SK-N-SH (cell line): ENCODE measurements around the gene MIPOL1. TPM values are rescaled to one million over a fixed set of nuclear protein-coding genes. Genes with fewer than 3 reads are reported as not detected.

Experiments
- CTCF ChIA-PET: fragments of 300-600, 350-600 bp; formaldehyde crosslinking; extraction: SDS; loops from one replicate; lab custom pipeline; 2021; lab: Yijun Ruan, JAX
- POLR2A ChIA-PET: fragments of 350-600 bp; sonication (Branson Sonifier 250); formaldehyde crosslinking; extraction: SDS; loops from one replicate; lab custom pipeline; 2020; ENCODE audit warnings: antibody characterized with exemption, inconsistent platforms; lab: Yijun Ruan, JAX
- DNase-seq: peaks from one replicate; pipeline ENCODE4 v3.0.0; 2012
- H2AFZ ChIP-seq: fragments of 200-600 bp; sonication (generic); 2 replicates; pipeline ENCODE4 v1.8.1; 2016; ENCODE audit warnings: antibody characterized with exemption, mild to moderate bottlenecking, low read depth
- H3F3A ChIP-seq: fragments of 200-600 bp; sonication (generic); replicated peaks from 2 replicates; pipeline ENCODE3; 2016; ENCODE audit warnings: antibody characterized with exemption, mild to moderate bottlenecking; ENCODE audit not compliant: insufficient read depth
- H3K27ac ChIP-seq, 2 experiments: fragments of 200-500 bp in 1 of 2; fragments of 200-600 bp in 1 of 2; sonication (Bioruptor generic) in 1 of 2; sonication (generic), shearing (Covaris generic) in 1 of 2; 2 replicates each; pipeline versions ENCODE4 v1.5.1 to v1.6.1; 2014 to 2016; ENCODE audit warnings: low read depth in 2 of 2, inconsistent platforms in 1 of 2, low read length in 1 of 2, mild to moderate bottlenecking in 1 of 2, mixed read lengths in 1 of 2
- H3K27me3 ChIP-seq: fragments of 200-600 bp; sonication (generic), shearing (Covaris generic); 2 replicates; pipeline ENCODE4 v1.6.1; 2016; ENCODE audit warnings: mixed run types; ENCODE audit not compliant: insufficient read depth
- H3K36me3 ChIP-seq, 2 experiments: fragments of 200-500 bp in 1 of 2; fragments of 200-600 bp in 1 of 2; sonication (Bioruptor generic) in 1 of 2; sonication (generic) in 1 of 2; replicated peaks in 1 of 2; 2 replicates each; pipeline versions ENCODE3 to v1.5.1; 2014 to 2016; ENCODE audit warnings: low read length in 1 of 2, mild to moderate bottlenecking in 1 of 2; ENCODE audit not compliant: insufficient read depth in 2 of 2, control insufficient read depth in 1 of 2
- H3K4me1 ChIP-seq, 2 experiments: fragments of 200-500 bp in 1 of 2; fragments of 200-600 bp in 1 of 2; sonication (Bioruptor generic) in 1 of 2; sonication (generic), shearing (Covaris generic) in 1 of 2; 2 replicates each; pipeline versions ENCODE4 v1.5.1 to v1.6.1; 2014 to 2016; ENCODE audit warnings: low read depth in 1 of 2, low read length in 1 of 2, mixed run types in 1 of 2; ENCODE audit not compliant: insufficient read depth in 2 of 2, control insufficient read depth in 1 of 2
- H3K4me2 ChIP-seq: fragments of 200-600 bp; sonication (generic), shearing (Covaris generic); 2 replicates; pipeline ENCODE4 v1.6.1; 2017; ENCODE audit warnings: mixed run types
- H3K4me3 ChIP-seq, 2 experiments: fragments of 200-500 bp in 1 of 2; fragments of 200-600 bp in 1 of 2; sonication (Bioruptor generic) in 1 of 2; sonication (generic), shearing (Covaris generic) in 1 of 2; 2 replicates each; pipeline versions ENCODE4 v1.5.1 to v1.8.1; 2014 to 2016; ENCODE audit warnings: low read depth in 2 of 2, inconsistent platforms in 1 of 2, low read length in 1 of 2, mild to moderate bottlenecking in 1 of 2, mixed read lengths in 1 of 2, moderate library complexity in 1 of 2
- H3K79me2 ChIP-seq: fragments of 200-600 bp; sonication (generic); 2 replicates; pipeline ENCODE4 v1.8.1; 2017; ENCODE audit warnings: mild to moderate bottlenecking; ENCODE audit not compliant: insufficient read depth
- H3K9ac ChIP-seq: fragments of 200-600 bp; sonication (generic); 2 replicates; pipeline ENCODE4 v1.6.1; 2017; ENCODE audit warnings: mixed run types
- H3K9me2 ChIP-seq: fragments of 200-600 bp; sonication (generic); 2 replicates; pipeline ENCODE4 v1.6.1; 2017; ENCODE audit warnings: mixed run types
- H3K9me3 ChIP-seq: fragments of 200-600 bp; sonication (generic); 2 replicates; pipeline ENCODE4 v1.6.1; 2017; ENCODE audit warnings: mixed run types, mild to moderate bottlenecking, moderate library complexity
- H4K20me1 ChIP-seq: fragments of 200-600 bp; sonication (generic); 2 replicates; pipeline ENCODE4 v1.6.1; 2017; ENCODE audit warnings: mild to moderate bottlenecking, mixed run types; ENCODE audit not compliant: insufficient read depth
- CHD2 ChIP-seq: fragments of 150-350 bp; IDR thresholded peaks from 2 replicates; pipeline ENCODE4 v1.6.1; 2018; ENCODE audit warnings: low read length; ENCODE audit not compliant: partially characterized antibody
- ELF1 ChIP-seq: IDR thresholded peaks from 2 replicates; pipeline ENCODE4 v1.4.0; 2012
- EP300 ChIP-seq, 2 experiments: IDR thresholded peaks; 2 replicates each; pipeline versions ENCODE4 v1.4.0 to v1.6.1; 2012; ENCODE audit warnings: borderline replicate concordance in 1 of 2, low read depth in 1 of 2, low read length in 1 of 2
- MXI1 ChIP-seq: IDR thresholded peaks from 2 replicates; pipeline ENCODE4 v1.6.1; 2012; ENCODE audit warnings: mild to moderate bottlenecking, low read depth, low read length, improper control_type of control experiment
- RCOR1 ChIP-seq: fragments of 150-350 bp; IDR thresholded peaks from 2 replicates; pipeline ENCODE4 v1.6.1; 2017; ENCODE audit warnings: antibody characterized with exemption, low read length
- SIN3A ChIP-seq: IDR thresholded peaks from 2 replicates; pipeline ENCODE4 v1.6.1; 2012; ENCODE audit warnings: low read depth, mild to moderate bottlenecking, low read length, moderate library complexity, borderline replicate concordance
- SMC3 ChIP-seq: IDR thresholded peaks from 2 replicates; pipeline ENCODE4 v1.6.1; 2012; ENCODE audit warnings: low read depth, low read length, improper control_type of control experiment
- TAF1 ChIP-seq: IDR thresholded peaks from 2 replicates; pipeline ENCODE4 v1.6.1; 2012; ENCODE audit warnings: low read depth, mild to moderate bottlenecking, low read length, moderate library complexity, borderline replicate concordance
- TEAD4 ChIP-seq: IDR thresholded peaks from 2 replicates; pipeline ENCODE4 v1.4.0; 2012; ENCODE audit warnings: mild to moderate bottlenecking, borderline replicate concordance; ENCODE audit not compliant: insufficient read depth
- WGBS: methylation state at CpG from one replicate; pipeline ENCODE4 v1.1.6; 2017; ENCODE audit warnings: low lambda C conversion rate; 5-methylcytosine and 5-hydroxymethylcytosine counted together
- polyA plus RNA-seq, 3 experiments: library from polyadenylated mRNA; depleted of rRNA; stranded (reverse); fragments of >200 nt; gene quantifications; 2 replicates each; pipeline ENCODE4 v1.2.3, GENCODE V29; 2012
- TF ChIP-seq, protein P1 (sequence below): IDR thresholded peaks from 2 replicates; pipeline ENCODE4 v1.4.0; 2012; ENCODE audit warnings: low read depth, borderline replicate concordance
- TF ChIP-seq, protein P2 (sequence below): IDR thresholded peaks from 2 replicates; pipeline ENCODE4 v1.4.0; 2012; ENCODE audit warnings: low read depth, borderline replicate concordance
- TF ChIP-seq, protein P3 (sequence below): fragments of 150-350 bp; IDR thresholded peaks from 2 replicates; pipeline ENCODE4 v1.6.1; 2016; ENCODE audit warnings: mild to moderate bottlenecking, low read depth, low read length

MIPOL1 gene
- polyA plus RNA-seq, 1 of the 3 experiments (the other 2 are of a cell fraction): 0.23 TPM

DNA sequence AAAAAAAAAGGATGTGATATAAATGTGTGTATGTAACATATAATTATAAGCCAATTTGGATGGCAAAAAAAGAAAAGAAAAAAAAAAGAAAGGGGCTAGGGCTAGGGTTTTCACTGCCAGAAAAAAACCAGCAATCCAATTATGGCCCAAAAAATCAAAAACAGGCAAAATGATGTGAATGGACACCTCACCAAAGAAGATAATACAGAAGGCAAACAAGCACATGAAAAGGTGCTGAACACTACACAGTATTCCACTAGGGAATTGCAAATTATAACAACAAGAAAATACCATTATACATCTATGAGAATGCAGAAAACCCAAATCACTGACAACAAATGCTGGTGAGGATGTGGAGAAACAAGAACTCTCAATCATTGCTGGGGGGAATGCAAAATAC is 12.1 kb upstream of the MIPOL1 start:
- POLR2A ChIA-PET: no interaction called here

DNA sequence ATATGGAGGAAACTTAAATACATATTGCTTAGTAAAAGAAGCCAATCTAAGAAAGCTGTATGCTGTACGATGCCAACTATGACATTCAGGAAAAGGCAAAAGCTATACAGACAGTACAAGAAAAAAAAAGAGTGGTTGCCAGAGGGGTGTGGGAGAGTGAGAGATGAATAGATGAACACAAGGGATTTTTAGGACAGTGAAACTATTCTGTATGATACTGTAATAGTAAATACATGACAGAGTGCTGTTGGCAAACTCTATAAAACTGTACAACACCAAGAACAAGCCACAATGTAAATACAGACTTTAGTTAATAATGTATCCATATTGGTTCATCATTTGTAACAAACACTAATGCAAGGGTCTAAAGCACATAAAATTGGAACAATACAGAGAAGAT is 10.9 kb upstream of the MIPOL1 start:
- 11% methylated on average over 1 of the region's 1 CpG for WGBS
- H3K27ac ChIP-seq: no peak overlapping the region
- H4K20me1 ChIP-seq: no peaks in the 10 kb centered on the region
- ChIA-PET CTCF (no interaction called here), POLR2A (no interaction called here)
- H3K9ac ChIP-seq: no peak overlapping the region
- no peak overlapping the region for H3K4me3 ChIP-seq
- H3K79me2 ChIP-seq: no peaks in the 10 kb centered on the region
- DNase-seq: no peak
- H3K9me3 ChIP-seq: no peaks in the 10 kb centered on the region
- no peak overlapping the region for H2AFZ ChIP-seq
- H3K4me1 ChIP-seq: no peaks in the 10 kb centered on the region
- no peaks in the 10 kb centered on the region for H3K36me3 ChIP-seq
- H3F3A ChIP-seq: no peaks in the 10 kb centered on the region
- no peaks in the 10 kb centered on the region for H3K27me3 ChIP-seq
- no peak overlapping the region for H3K4me2 ChIP-seq
- TF ChIP-seq EP300 (IDR thresholded peaks at IDR 0.05; ENCODE audit: borderline replicate concordance in 1 of 2, low read depth in 1 of 2, low read length in 1 of 2) (no peak), MXI1 (no peak)
- H3K9me2 ChIP-seq: no peaks in the 10 kb centered on the region

More for the DNA sequence above, 12.1 kb upstream of the MIPOL1 start:
- Histone ChIP-seq H2AFZ (no peak overlapping the region), H3K4me3 (no peak overlapping the region), H3K9ac (no peak overlapping the region), H3K36me3 (no peaks in the 10 kb centered on the region), H3K27me3 (no peaks in the 10 kb centered on the region), H3K27ac (no peak overlapping the region), H3F3A (no peaks in the 10 kb centered on the region), H3K79me2 (no peaks in the 10 kb centered on the region), H3K4me2 (no peak overlapping the region), H3K9me2 (no peaks in the 10 kb centered on the region), H3K4me1 (no peaks in the 10 kb centered on the region), H3K9me3 (no peaks in the 10 kb centered on the region), H4K20me1 (no peaks in the 10 kb centered on the region)
- CTCF ChIA-PET: no interaction called here
- DNase-seq: no peak
- TF ChIP-seq, protein P1, sequence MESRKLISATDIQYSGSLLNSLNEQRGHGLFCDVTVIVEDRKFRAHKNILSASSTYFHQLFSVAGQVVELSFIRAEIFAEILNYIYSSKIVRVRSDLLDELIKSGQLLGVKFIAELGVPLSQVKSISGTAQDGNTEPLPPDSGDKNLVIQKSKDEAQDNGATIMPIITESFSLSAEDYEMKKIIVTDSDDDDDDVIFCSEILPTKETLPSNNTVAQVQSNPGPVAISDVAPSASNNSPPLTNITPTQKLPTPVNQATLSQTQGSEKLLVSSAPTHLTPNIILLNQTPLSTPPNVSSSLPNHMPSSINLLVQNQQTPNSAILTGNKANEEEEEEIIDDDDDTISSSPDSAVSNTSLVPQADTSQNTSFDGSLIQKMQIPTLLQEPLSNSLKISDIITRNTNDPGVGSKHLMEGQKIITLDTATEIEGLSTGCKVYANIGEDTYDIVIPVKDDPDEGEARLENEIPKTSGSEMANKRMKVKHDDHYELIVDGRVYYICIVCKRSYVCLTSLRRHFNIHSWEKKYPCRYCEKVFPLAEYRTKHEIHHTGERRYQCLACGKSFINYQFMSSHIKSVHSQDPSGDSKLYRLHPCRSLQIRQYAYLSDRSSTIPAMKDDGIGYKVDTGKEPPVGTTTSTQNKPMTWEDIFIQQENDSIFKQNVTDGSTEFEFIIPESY: no peak
- TF ChIP-seq, protein P2, sequence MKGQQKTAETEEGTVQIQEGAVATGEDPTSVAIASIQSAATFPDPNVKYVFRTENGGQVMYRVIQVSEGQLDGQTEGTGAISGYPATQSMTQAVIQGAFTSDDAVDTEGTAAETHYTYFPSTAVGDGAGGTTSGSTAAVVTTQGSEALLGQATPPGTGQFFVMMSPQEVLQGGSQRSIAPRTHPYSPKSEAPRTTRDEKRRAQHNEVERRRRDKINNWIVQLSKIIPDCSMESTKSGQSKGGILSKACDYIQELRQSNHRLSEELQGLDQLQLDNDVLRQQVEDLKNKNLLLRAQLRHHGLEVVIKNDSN: no peak
- TF ChIP-seq SMC3: no peak
- no peak for TF ChIP-seq TAF1
- no peak for TF ChIP-seq TEAD4
- TF ChIP-seq CHD2: no peak
- TF ChIP-seq MXI1: no peak
- TF ChIP-seq ELF1: no peak
- TF ChIP-seq RCOR1: no peak
- no peak for TF ChIP-seq EP300 (IDR thresholded peaks at IDR 0.05; ENCODE audit: borderline replicate concordance in 1 of 2, low read depth in 1 of 2, low read length in 1 of 2)
- TF ChIP-seq SIN3A: no peak
- TF ChIP-seq, protein P3, sequence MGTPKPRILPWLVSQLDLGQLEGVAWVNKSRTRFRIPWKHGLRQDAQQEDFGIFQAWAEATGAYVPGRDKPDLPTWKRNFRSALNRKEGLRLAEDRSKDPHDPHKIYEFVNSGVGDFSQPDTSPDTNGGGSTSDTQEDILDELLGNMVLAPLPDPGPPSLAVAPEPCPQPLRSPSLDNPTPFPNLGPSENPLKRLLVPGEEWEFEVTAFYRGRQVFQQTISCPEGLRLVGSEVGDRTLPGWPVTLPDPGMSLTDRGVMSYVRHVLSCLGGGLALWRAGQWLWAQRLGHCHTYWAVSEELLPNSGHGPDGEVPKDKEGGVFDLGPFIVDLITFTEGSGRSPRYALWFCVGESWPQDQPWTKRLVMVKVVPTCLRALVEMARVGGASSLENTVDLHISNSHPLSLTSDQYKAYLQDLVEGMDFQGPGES: no peak
